Mesendoderm (in vitro differentiated cells): ENCODE results near the gene PDGFRA.
A peak's percentile ranks its signal among the peaks of the same experiment; 100 is the strongest.

Experiments
- DNase-seq: peaks from one replicate; pipeline ENCODE4 v3.0.0; 2013
- H2AK5ac ChIP-seq: 2 replicates; pipeline ENCODE4 v1.6.1; 2013; ENCODE audit warnings: low read length, inconsistent platforms
- H2BK120ac ChIP-seq: 2 replicates; pipeline ENCODE4 v1.6.1; 2013; ENCODE audit warnings: low read depth, mild to moderate bottlenecking, low read length, moderate library complexity, mixed read lengths
- H2BK15ac ChIP-seq: replicated peaks from 2 replicates; pipeline ENCODE4 v1.6.1; 2013; ENCODE audit warnings: low read depth, mild to moderate bottlenecking, moderate library complexity
- H2BK5ac ChIP-seq: 2 replicates; pipeline ENCODE4 v1.6.1; 2013; ENCODE audit warnings: low read length, inconsistent platforms
- H3K18ac ChIP-seq: 2 replicates; pipeline ENCODE4 v1.6.1; 2013; ENCODE audit warnings: mild to moderate bottlenecking, low read length, mixed read lengths
- H3K23ac ChIP-seq: one replicate; pipeline ENCODE4 v1.6.1; 2013; ENCODE audit warnings: low read length
- H3K27ac ChIP-seq: 2 replicates; pipeline ENCODE4 v1.5.1; 2013; ENCODE audit warnings: low read depth, mild to moderate bottlenecking, inconsistent platforms, low read length, moderate library complexity
- H3K27me3 ChIP-seq: 2 replicates; pipeline ENCODE4 v1.6.1; 2013; ENCODE audit warnings: low read length, control low read depth, mild to moderate bottlenecking, inconsistent platforms; ENCODE audit not compliant: insufficient read depth, poor library complexity
- H3K36me3 ChIP-seq: 2 replicates; pipeline ENCODE4 v1.6.1; 2013; ENCODE audit warnings: low read length, inconsistent platforms; ENCODE audit not compliant: control insufficient read depth, insufficient read depth
- H3K4ac ChIP-seq: one replicate; pipeline ENCODE4 v1.6.1; 2013; ENCODE audit warnings: low read depth, mild to moderate bottlenecking, low read length, moderate library complexity
- H3K4me1 ChIP-seq: 2 replicates; pipeline ENCODE4 v1.6.1; 2013; ENCODE audit warnings: low read depth, low read length, inconsistent platforms; ENCODE audit not compliant: control insufficient read depth
- H3K4me2 ChIP-seq: 2 replicates; pipeline ENCODE4 v1.6.1; 2013; ENCODE audit warnings: low read length
- H3K4me3 ChIP-seq: 2 replicates; pipeline ENCODE4 v1.5.1; 2013; ENCODE audit warnings: mild to moderate bottlenecking, low read length
- H3K56ac ChIP-seq: one replicate; pipeline ENCODE4 v1.6.1; 2013; ENCODE audit warnings: low read length
- H3K79me1 ChIP-seq: 2 replicates; pipeline ENCODE4 v1.6.1; 2013; ENCODE audit warnings: low read length, inconsistent platforms
- H3K79me2 ChIP-seq: 2 replicates; pipeline ENCODE4 v1.6.1; 2013; ENCODE audit warnings: mild to moderate bottlenecking, low read length; ENCODE audit not compliant: control insufficient read depth, insufficient read depth
- H3K9ac ChIP-seq: 2 replicates; pipeline ENCODE4 v1.6.1; 2013; ENCODE audit warnings: low read length, inconsistent platforms
- H4K5ac ChIP-seq: one replicate; pipeline ENCODE4 v1.6.1; 2013; ENCODE audit warnings: low read length
- H4K8ac ChIP-seq: one replicate; pipeline ENCODE4 v1.6.1; 2013; ENCODE audit warnings: low read depth, mild to moderate bottlenecking, control low read depth, low read length, moderate library complexity
- whole genome bisulfite sequencing: extraction: QIAGEN DNeasy Blood & Tissue Kit; methylation state at CpG from one replicate; pipeline ENCODE4 v1.1.7; 2013; ENCODE audit warnings: low lambda C conversion rate, missing lambda C conversion rate; ENCODE audit not compliant: insufficient coverage; ENCODE audit errors: extremely low coverage; 5-methylcytosine and 5-hydroxymethylcytosine counted together

The PDGFRA gene

DNA sequence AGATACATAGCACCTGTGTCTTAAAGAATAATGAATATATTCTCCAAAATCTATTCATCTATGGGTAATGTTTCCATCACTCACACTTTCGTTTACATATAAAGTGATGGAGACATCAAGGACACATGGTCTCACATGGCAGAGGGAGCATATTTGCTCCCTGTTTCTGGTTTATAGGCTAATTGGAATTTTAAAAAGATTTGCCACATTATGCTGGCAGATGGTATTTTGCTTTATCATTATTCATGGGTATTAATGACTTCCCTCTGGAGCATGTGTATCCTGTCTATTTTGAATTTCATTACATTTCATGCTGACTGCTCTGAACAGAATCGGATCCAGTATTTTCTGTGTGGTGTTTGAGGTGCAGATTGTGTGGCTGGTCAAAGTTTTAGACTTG, 79.0 kb downstream of the PDGFRA start:
- H3K27me3 ChIP-seq, result no peaks in the 10 kb centered on the region

DNA sequence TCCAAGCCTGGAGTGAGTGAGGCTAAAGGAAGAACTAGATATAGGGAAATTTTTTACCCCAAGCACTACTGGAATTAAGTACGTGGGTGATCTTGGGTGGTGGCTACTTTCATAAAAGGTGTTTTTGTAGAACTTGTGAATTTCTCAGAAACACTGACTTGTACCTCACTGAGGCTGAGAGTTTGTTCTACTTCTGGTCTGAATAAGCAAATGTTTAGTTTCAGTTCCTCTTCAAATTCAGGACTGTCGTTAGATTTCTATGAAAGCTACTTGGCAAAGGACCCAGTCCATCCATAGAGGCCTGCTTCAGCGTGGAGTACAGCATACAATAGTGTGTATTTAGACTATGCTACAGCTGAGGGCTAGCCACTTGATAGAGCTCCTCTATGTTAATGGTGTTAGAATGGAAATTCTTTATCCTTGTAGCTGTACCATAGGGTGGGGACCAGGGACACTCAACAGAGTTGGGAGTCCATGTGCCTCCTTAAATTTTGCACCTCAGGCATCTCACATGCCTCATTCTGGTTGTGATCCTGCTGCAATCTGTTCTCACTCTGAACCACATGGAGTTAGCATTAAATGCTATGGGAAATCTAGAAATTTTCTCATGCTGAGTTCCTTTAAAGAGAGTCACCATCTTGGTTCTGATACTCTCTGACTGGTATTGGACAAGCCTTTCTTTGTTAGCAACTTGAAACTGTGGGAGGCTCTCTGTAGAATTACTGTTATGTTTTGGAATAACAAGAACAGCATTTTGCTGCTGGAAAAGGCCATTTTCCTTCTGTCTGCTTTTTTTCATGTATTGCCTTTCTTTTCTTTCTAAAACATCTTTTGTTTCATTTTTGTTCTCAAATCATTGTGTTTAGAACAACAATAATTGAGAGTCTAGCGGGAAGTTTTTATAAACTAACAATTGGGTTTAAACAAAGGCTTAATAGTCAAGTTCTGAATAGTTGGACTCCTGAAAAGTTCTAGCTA, 86.8 kb downstream of the PDGFRA start:
- Histone ChIP-seq H3K56ac (no peak overlapping the region), H3K27ac (no peak overlapping the region), H4K8ac (no peak overlapping the region), H2BK120ac (no peak overlapping the region), H3K36me3 (no peaks in the 10 kb centered on the region), H3K79me2 (no peaks in the 10 kb centered on the region), H3K4ac (no peak overlapping the region), H2BK15ac (no peak overlapping the region), H2BK5ac (no peak overlapping the region), H2AK5ac (no peak overlapping the region), H3K4me1 (no peaks in the 10 kb centered on the region), H3K27me3 (no peaks in the 10 kb centered on the region), H3K4me3 (no peak overlapping the region), H3K4me2 (no peak overlapping the region), H3K18ac (no peak overlapping the region), H3K79me1 (no peaks in the 10 kb centered on the region), H3K23ac (no peak overlapping the region), H4K5ac (no peak overlapping the region), H3K9ac (no peak overlapping the region)
- WGBS, result no CpG with 5 or more reads among the region's 4 CpGs
- DNase-seq, result no peak

More for the DNA sequence above, 79.0 kb downstream of the PDGFRA start:
- Histone ChIP-seq H2AK5ac (no peak overlapping the region), H3K56ac (no peak overlapping the region), H3K23ac (no peak overlapping the region), H2BK120ac (no peak overlapping the region), H3K79me1 (no peaks in the 10 kb centered on the region), H3K4ac (no peak overlapping the region), H3K36me3 (no peaks in the 10 kb centered on the region), H3K4me1 (no peaks in the 10 kb centered on the region), H4K8ac (no peak overlapping the region), H3K4me3 (no peak overlapping the region), H3K79me2 (no peaks in the 10 kb centered on the region), H3K27ac (no peak overlapping the region), H3K18ac (no peak overlapping the region), H3K9ac (no peak overlapping the region), H4K5ac (no peak overlapping the region), H2BK15ac (no peak overlapping the region), H3K4me2 (no peak overlapping the region), H2BK5ac (no peak overlapping the region)
- no CpG with 5 or more reads among the region's 2 CpGs for WGBS
- no peak for DNase-seq

DNA sequence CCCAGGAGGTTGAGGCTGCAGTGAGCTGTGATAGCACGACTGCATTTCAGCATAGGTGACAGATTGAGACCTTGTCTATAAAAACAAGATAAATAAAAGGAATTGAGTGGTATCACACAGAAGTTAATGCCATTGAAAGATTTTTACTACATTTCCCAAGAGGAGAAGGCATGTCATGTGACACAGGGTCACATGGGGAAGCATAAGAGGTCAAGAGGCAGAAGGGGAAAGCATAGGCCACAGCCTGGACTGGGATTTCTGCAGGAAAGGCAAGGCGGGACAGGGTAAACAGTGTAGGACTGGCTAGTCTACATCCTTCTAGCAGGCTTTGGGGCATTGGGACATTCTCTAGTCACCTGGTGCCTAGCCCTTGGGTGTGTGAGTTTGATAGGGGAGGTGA, 88.6 kb downstream of the PDGFRA start:
- Histone ChIP-seq H3K27me3 (no peaks in the 10 kb centered on the region), H3K79me1 (no peaks in the 10 kb centered on the region), H3K18ac (no peak overlapping the region), H3K27ac (no peak overlapping the region), H3K4ac (no peak overlapping the region), H3K9ac (no peak overlapping the region), H2AK5ac (no peak overlapping the region), H3K4me3 (no peak overlapping the region), H3K23ac (no peak overlapping the region), H3K79me2 (no peaks in the 10 kb centered on the region), H2BK5ac (no peak overlapping the region), H3K36me3 (no peaks in the 10 kb centered on the region), H2BK120ac (no peak overlapping the region), H3K4me1 (no peaks in the 10 kb centered on the region), H3K56ac (no peak overlapping the region), H4K8ac (no peak overlapping the region), H3K4me2 (no peak overlapping the region), H4K5ac (no peak overlapping the region), H2BK15ac (no peak overlapping the region)
- DNase-seq, result no peak
- no CpG with 5 or more reads among the region's 2 CpGs for WGBS

DNA sequence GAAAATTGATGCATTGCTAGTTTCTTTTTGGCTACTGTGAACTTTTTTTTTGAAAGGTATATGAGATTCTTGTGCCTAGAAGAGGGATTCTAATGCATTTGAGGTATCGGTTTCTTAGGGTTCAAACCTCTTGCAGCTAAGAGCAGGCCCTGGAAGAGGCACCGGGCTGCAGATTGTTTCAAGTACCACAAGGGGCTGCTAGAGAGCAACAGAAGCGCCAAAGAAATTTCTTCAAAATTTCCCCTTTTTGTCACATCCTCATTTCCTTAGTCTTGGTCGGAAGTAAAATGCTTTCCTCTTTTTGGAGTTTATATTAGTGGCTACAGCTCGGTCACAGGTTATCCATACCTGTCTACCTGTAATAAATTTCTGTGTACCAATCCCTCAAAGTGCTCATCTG, 89.8 kb downstream of the PDGFRA start:
- Histone ChIP-seq H4K5ac (no peak overlapping the region), H3K56ac (no peak overlapping the region), H2BK120ac (no peak overlapping the region), H3K4me1 (no peaks in the 10 kb centered on the region), H3K79me2 (no peaks in the 10 kb centered on the region), H3K79me1 (no peaks in the 10 kb centered on the region), H3K4ac (no peak overlapping the region), H2BK5ac (no peak overlapping the region), H2AK5ac (no peak overlapping the region), H4K8ac (no peak overlapping the region), H3K4me2 (no peak overlapping the region), H3K9ac (no peak overlapping the region), H3K27ac (no peak overlapping the region), H3K23ac (no peak overlapping the region), H3K4me3 (no peak overlapping the region), H3K27me3 (no peaks in the 10 kb centered on the region), H3K36me3 (no peaks in the 10 kb centered on the region), H3K18ac (no peak overlapping the region), H2BK15ac (no peak overlapping the region)
- DNase-seq, result peak; percentile 69
- WGBS, result no CpG with 5 or more reads among the region's 5 CpGs

DNA sequence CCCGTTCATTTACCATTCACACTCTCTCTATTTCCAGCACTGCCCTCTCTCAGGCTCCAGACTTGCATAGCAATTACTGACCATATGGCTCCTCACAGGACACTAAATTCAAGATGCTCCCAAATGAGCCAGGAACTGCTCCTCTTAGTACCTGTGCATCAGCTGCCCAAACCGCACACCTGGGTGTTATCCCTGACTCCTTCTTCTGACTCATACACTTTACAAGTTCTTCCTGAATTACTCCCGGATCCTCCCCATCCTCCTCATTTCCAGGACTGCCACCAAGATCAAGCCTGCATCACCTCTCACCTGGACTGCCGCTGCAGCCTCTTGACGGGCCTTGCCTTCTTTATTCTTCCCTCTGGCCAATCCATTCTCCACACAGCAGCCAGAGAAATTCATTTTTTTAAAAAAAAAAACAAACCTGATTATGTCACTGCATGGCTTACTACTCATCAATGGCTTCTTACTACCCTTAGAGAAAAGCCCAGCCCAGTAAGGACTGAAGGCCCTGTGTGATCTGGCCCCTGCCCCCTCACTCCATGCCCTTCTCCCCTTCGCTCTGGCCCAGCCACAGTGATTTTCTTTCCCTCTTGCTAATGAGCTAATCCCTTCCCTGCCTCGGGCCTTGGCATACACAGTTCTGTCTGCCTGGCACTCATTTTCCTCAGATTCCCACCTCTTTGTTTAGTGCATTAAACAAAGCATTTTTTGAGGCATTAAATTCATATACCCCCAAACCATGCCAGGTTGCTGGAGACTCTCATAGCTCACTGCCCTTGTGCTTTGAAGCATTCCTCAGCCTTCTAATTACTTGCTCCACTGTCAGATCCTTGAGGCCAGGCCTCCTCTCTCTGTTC, 92.0 kb downstream of the PDGFRA start:
- H3K4me1 ChIP-seq, result no peaks in the 10 kb centered on the region
- no peak overlapping the region for H3K4ac ChIP-seq
- H3K4me2 ChIP-seq, result no peak overlapping the region
- H2BK120ac ChIP-seq, result no peak overlapping the region
- H4K8ac ChIP-seq, result no peak overlapping the region
- no CpG with 5 or more reads among the region's 7 CpGs for WGBS
- H3K4me3 ChIP-seq, result no peak overlapping the region
- no peak overlapping the region for H3K56ac ChIP-seq
- H3K9ac ChIP-seq, result no peak overlapping the region
- H2BK15ac ChIP-seq, result no peak overlapping the region
- H3K36me3 ChIP-seq, result no peaks in the 10 kb centered on the region
- H3K79me2 ChIP-seq, result no peaks in the 10 kb centered on the region
- no peak overlapping the region for H2BK5ac ChIP-seq
- no peak overlapping the region for H2AK5ac ChIP-seq
- H3K18ac ChIP-seq, result no peak overlapping the region
- no peaks in the 10 kb centered on the region for H3K79me1 ChIP-seq
- no peak overlapping the region for H3K27ac ChIP-seq
- no peak overlapping the region for H4K5ac ChIP-seq
- no peaks in the 10 kb centered on the region for H3K27me3 ChIP-seq
- DNase-seq, result no peak
- H3K23ac ChIP-seq, result no peak overlapping the region
